Lower leg skin (tissue), 4 donors: ENCODE data around the gene AGRN. TPM values are rescaled to one million over a fixed set of nuclear protein-coding genes. Genes with fewer than 3 reads are reported as not detected.

Experiments used
- DNase-seq, 2 donors: peaks; one replicate each; pipeline ENCODE4 v3.0.0-alpha.2; 2019; ENCODE audit warnings: low spot score in 2 of 2
- H3K4me3 ChIP-seq: fragments of 200-600 bp; sonication (generic); 2 replicates; pipeline ENCODE4 v1.5.1; 2017; ENCODE audit warnings: mild to moderate bottlenecking, low read depth; ENCODE audit not compliant: poor library complexity, severe bottlenecking
- POLR2A ChIP-seq, 2 donors: fragments of 450-650 bp; IDR thresholded peaks; one replicate each; pipeline ENCODE4 v1.6.1; 2016 to 2017; ENCODE audit warnings: antibody characterized with exemption in 2 of 2, mild to moderate bottlenecking in 1 of 2, moderate library complexity in 1 of 2
- WGBS, 2 donors: methylation state at CpG; one replicate each; pipeline ENCODE4 v1.1.5; 2018; 5-methylcytosine and 5-hydroxymethylcytosine counted together
- intact Hi-C: fragments of 100-400 bp; cut with DNase I; formaldehyde crosslinking; loops from one replicate; pipeline ENCODE4 v1.15.0; 2023; ENCODE audit warnings: low total_unique reads
- total RNA-seq, 4 donors: library from RNA; depleted of rRNA; stranded (reverse); fragments of >200 nt; gene quantifications; one replicate each; pipeline ENCODE4 v1.1.0, GENCODE V29; 2016
- TF ChIP-seq, protein P1 (sequence below), 3 donors: fragments of 450-650 bp; IDR thresholded peaks; one replicate each; pipeline ENCODE4 v1.5.1; 2016; ENCODE audit warnings: antibody characterized with exemption in 3 of 3, mild to moderate bottlenecking in 3 of 3, moderate library complexity in 2 of 3

AGRN gene
- total RNA-seq, 4 donors from 2014 or later: 36.9 to 55.8 (median 54.6) TPM

DNA sequence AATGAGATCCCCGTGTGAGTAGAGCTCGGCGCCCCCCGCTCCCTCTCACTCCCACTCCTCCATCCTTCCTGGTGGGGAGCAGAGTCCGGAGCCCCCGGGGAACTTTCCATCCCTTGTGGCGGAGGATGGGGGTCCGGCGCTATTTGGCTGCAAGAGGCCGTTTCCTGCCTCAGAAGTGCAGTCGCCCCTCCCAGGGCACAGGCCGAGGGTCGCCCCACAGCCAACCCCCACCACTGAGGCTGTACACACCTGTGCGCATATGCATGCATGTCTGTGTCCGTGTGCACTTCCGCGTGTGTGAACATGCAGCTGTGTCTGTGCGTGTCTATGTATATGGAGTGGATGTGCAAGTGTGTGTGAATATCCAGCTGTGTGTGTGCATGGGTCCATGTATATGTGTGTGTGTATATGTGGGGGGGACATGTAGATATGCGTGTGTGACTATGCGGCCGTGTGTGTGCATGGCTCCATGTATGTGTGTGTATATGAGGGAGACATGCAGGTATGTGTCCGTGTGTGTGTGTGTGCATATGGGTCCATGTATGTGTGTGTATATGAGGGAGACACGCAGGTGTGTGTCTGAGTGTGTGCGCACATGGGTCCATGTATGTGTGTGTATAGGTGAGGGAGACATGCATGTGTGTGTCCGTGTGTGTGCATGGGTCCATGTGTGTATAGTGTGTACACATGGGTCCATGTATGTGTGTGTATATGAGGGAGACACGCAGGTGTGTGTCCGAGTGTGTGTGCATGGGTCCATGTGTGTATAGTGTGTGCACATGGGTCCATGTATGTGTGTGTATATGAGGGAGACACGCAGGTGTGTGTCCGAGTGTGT, 32.3 kb downstream of the AGRN start:
- TF ChIP-seq, protein P1, sequence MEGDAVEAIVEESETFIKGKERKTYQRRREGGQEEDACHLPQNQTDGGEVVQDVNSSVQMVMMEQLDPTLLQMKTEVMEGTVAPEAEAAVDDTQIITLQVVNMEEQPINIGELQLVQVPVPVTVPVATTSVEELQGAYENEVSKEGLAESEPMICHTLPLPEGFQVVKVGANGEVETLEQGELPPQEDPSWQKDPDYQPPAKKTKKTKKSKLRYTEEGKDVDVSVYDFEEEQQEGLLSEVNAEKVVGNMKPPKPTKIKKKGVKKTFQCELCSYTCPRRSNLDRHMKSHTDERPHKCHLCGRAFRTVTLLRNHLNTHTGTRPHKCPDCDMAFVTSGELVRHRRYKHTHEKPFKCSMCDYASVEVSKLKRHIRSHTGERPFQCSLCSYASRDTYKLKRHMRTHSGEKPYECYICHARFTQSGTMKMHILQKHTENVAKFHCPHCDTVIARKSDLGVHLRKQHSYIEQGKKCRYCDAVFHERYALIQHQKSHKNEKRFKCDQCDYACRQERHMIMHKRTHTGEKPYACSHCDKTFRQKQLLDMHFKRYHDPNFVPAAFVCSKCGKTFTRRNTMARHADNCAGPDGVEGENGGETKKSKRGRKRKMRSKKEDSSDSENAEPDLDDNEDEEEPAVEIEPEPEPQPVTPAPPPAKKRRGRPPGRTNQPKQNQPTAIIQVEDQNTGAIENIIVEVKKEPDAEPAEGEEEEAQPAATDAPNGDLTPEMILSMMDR (IDR thresholded peaks at IDR 0.05): no peak
- no peak for TF ChIP-seq POLR2A (IDR thresholded peaks at IDR 0.05)
- H3K4me3 ChIP-seq: no peak overlapping the region
- intact Hi-C loops: no loop called here
- DNase-seq: no peak
- WGBS, 2 donors: 93 to 95% methylated on average over 29 of the region's 29 CpGs

DNA sequence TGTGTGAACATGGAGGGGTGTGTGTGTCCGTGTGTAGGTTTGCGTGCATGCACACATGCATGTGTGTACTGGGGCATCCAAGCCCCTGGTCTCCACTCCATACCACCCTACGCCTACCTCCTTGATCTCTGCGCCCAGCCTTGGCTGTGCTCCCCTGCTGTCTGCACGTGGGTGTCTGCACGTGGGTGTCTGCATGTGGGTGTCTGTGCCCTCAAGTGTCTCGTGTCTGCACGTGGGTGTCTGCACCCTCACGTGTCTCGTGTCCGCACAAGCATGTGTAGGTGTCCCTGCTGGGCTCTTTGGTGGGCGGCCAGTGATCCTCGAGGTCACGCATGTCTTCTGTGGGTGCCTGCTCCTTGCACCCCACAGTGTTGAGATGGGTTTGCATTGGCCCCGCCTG, 33.1 kb downstream of the AGRN start:
- TF ChIP-seq, protein P1 (IDR thresholded peaks at IDR 0.05): no peak
- no peak for TF ChIP-seq POLR2A (IDR thresholded peaks at IDR 0.05)
- DNase-seq: no peak

DNA sequence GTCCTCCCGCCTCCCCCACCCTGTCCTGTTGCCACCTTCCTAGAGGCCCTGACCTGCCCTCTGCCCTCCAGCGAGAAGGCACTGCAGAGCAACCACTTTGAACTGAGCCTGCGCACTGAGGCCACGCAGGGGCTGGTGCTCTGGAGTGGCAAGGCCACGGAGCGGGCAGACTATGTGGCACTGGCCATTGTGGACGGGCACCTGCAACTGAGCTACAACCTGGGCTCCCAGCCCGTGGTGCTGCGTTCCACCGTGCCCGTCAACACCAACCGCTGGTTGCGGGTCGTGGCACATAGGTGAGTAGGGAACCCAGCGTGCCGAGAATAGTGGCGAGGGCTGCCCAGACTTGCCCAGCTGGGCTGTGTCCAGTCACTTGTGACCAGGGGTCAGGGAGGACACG, 33.8 kb downstream of the AGRN start:
- TF ChIP-seq POLR2A (IDR thresholded peaks at IDR 0.05): no peak
- TF ChIP-seq, protein P1 (IDR thresholded peaks at IDR 0.05): no peak
- no peak overlapping the region for H3K4me3 ChIP-seq
- intact Hi-C loops: no loop called here
- WGBS, 2 donors: 92 to 94% methylated on average over 18 of the region's 18 CpGs
- no peak for DNase-seq

More for the DNA sequence above, 33.1 kb downstream of the AGRN start:
- WGBS, 2 donors: 86 to 93% methylated on average over 13 to 14 of the region's 15 CpGs
- no peak overlapping the region for H3K4me3 ChIP-seq
- intact Hi-C loops: no loop called here

DNA sequence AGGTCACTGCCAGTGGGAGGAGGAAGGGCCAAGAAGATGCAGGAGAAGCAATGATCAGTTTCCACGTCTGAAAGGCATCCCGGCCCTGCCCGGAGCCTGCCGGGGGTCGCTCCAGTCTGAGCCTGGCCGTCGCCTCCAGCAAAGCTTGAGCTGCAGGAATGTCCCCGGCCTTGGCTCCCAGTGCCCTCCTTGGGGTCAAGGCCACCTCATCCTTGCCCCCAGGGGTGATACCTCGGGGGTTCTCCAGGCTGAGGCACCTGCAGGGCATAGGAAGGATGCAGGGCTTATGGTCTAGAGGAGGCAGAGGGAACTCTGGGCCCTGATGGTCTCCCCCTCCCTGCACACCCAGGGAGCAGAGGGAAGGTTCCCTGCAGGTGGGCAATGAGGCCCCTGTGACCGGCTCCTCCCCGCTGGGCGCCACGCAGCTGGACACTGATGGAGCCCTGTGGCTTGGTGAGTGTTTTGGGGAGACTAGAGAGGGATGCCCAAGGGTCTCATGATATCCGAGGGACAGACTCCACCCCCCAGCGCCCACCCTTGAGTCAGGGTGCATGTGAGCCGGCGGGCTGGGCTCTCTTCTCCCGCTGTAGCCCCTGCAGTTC, 34.3 kb downstream of the AGRN start:
- no peak for TF ChIP-seq POLR2A (IDR thresholded peaks at IDR 0.05)
- TF ChIP-seq, protein P1 (IDR thresholded peaks at IDR 0.05): no peak
- WGBS, 2 donors: 86 to 88% methylated on average over 12 to 17 of the region's 18 CpGs
- DNase-seq: no peak
- no peak overlapping the region for H3K4me3 ChIP-seq
- intact Hi-C loops: no loop called here

DNA sequence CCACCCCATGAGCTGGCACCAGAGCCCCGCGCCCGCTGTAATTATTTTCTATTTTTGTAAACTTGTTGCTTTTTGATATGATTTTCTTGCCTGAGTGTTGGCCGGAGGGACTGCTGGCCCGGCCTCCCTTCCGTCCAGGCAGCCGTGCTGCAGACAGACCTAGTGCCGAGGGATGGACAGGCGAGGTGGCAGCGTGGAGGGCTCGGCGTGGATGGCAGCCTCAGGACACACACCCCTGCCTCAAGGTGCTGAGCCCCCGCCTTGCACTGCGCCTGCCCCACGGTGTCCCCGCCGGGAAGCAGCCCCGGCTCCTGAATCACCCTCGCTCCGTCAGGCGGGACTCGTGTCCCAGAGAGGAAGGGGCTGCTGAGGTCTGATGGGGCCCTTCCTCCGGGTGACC, 35.1 kb downstream of the AGRN start:
- WGBS, 2 donors: 89 to 91% methylated on average over 22 to 23 of the region's 23 CpGs
- intact Hi-C loops: no loop called here
- no peak for DNase-seq
- TF ChIP-seq POLR2A (IDR thresholded peaks at IDR 0.05): no peak
- TF ChIP-seq, protein P1 (IDR thresholded peaks at IDR 0.05): no peak
- no peak overlapping the region for H3K4me3 ChIP-seq
